ENCODE data around the gene CLPTM1. TPM values are rescaled to one million over a fixed set of nuclear protein-coding genes. Genes with fewer than 3 reads are reported as not detected.

CLPTM1 gene
- total and polyA plus RNA-seq, 2 donors (not counting 1 experiment from before 2014, with no cell fraction given) = 121 to 129 TPM

DNA sequence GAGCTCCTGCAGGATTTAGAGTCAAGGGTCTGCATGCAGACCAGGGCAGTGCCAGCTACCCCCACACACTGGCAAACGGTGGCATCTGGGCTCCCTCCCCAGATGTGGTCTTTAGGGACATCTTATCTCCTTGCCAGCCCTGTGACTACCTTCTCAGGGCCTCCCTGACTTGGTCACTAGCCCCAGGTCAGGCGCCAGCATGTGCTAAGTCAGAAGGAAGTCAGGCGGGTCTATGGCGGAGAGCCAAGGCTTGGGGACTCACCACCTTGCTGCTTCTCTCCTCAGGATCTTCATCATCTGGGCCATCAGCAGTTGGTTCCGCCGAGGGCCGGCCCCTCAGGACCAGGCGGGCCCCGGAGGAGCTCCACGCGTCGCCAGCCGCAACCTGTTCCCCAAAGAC lies 17.6 kb downstream of the CLPTM1 start:
- no peak for DNase-seq
- intact Hi-C loops (cut with micrococcal nuclease) = no loop called here
- Mint-ChIP-seq H3K27me3 (no peaks in the 10 kb centered on the region), H3K9me3 (ENCODE audit: insufficient read depth) (no peaks in the 10 kb centered on the region), H3K4me1 (peaks cover 6% of the 10 kb centered on the region), H3K27ac (no peak overlapping the region), H3K4me3 (no peak overlapping the region)
- peaks cover 48% of the 10 kb centered on the region for H4K20me1 ChIP-seq (ENCODE audit: control insufficient read depth, insufficient read depth, low read length, poor library complexity, severe bottlenecking)
- POLR2A ChIA-PET = no interaction called here
- H3K9ac ChIP-seq (ENCODE audit: low read length) = no peak overlapping the region
- no peak overlapping the region for H3K27ac ChIP-seq (ENCODE audit: low read length in 2 of 2)
- WGBS (ENCODE audit: insufficient coverage) = 96% methylated on average over 13 of the region's 13 CpGs
- peaks cover 55% of the 10 kb centered on the region for H3K79me2 ChIP-seq (ENCODE audit: control insufficient read depth, insufficient read depth, low read length)
- no peak for ATAC-seq (ENCODE audit: low read depth)
- no peak overlapping the region for H3K4me3 ChIP-seq (ENCODE audit: control extremely low read depth in 1 of 5, extremely low read depth in 1 of 5, insufficient read depth in 1 of 5, low read depth in 2 of 5, low read length in 4 of 5)
- H3K4me1 ChIP-seq (ENCODE audit: control insufficient read depth in 2 of 2, insufficient read depth in 2 of 2, low read length in 2 of 2) = peaks cover 4 to 12% of the 10 kb centered on the region in 2 donors
- H3K27me3 ChIP-seq (replicated peaks in 1 of 4; ENCODE audit: control extremely low read depth in 1 of 4, control insufficient read depth in 3 of 4, insufficient read depth in 4 of 4, low read length in 3 of 4) = no peaks in the 10 kb centered on the region
- TF ChIP-seq CTCF (IDR thresholded peaks at IDR 0.05) (no peak), EZH2 (IDR thresholded peaks at IDR 0.05; ENCODE audit: borderline replicate concordance, insufficient read depth, low read depth, low read length, poor library complexity, severe bottlenecking) (no peak)
- CTCF ChIA-PET = no interaction called here
- no peak overlapping the region for H2AFZ ChIP-seq (ENCODE audit: insufficient read depth, low read depth, low read length, poor library complexity, severe bottlenecking)
- no peaks in the 10 kb centered on the region for H3K9me3 ChIP-seq (ENCODE audit: control extremely low read depth in 1 of 3, control insufficient read depth in 2 of 3, insufficient read depth in 1 of 3, low read length in 2 of 3)
- no peak overlapping the region for H3K4me2 ChIP-seq (replicated peaks; ENCODE audit: low read depth, low read length, poor library complexity, severe bottlenecking)
- peaks cover 3 to 71% of the 10 kb centered on the region in 2 experiments for H3K36me3 ChIP-seq (replicated peaks in 1 of 2; ENCODE audit: control extremely low read depth in 1 of 2, control insufficient read depth in 1 of 2, extremely low read depth in 1 of 2, insufficient read depth in 2 of 2, low read length in 1 of 2)

- 95% methylated on average over 20 of the region's 21 CpGs for WGBS (ENCODE audit: insufficient coverage)
- Histone ChIP-seq H3K36me3 (replicated peaks in 1 of 2; ENCODE audit: control extremely low read depth in 1 of 2, control insufficient read depth in 1 of 2, extremely low read depth in 1 of 2, insufficient read depth in 2 of 2, low read length in 1 of 2) (peaks cover 2 to 66% of the 10 kb centered on the region in 2 experiments), H3K9ac (ENCODE audit: low read length) (no peak overlapping the region), H3K4me2 (replicated peaks; ENCODE audit: low read depth, low read length, poor library complexity, severe bottlenecking) (no peak overlapping the region), H3K79me2 (ENCODE audit: control insufficient read depth, insufficient read depth, low read length) (peaks cover 57% of the 10 kb centered on the region), H3K9me3 (ENCODE audit: control extremely low read depth in 1 of 3, control insufficient read depth in 2 of 3, insufficient read depth in 1 of 3, low read length in 2 of 3) (no peaks in the 10 kb centered on the region), H4K20me1 (ENCODE audit: control insufficient read depth, insufficient read depth, low read length, poor library complexity, severe bottlenecking) (peaks cover 39% of the 10 kb centered on the region), H3K4me1 (ENCODE audit: control insufficient read depth in 2 of 2, insufficient read depth in 2 of 2, low read length in 2 of 2) (peaks cover 4 to 12% of the 10 kb centered on the region in 2 donors), H3K27ac (ENCODE audit: low read length in 2 of 2) (no peak overlapping the region), H3K27me3 (replicated peaks in 1 of 4; ENCODE audit: control extremely low read depth in 1 of 4, control insufficient read depth in 3 of 4, insufficient read depth in 4 of 4, low read length in 3 of 4) (no peaks in the 10 kb centered on the region), H2AFZ (ENCODE audit: insufficient read depth, low read depth, low read length, poor library complexity, severe bottlenecking) (no peak overlapping the region), H3K4me3 (ENCODE audit: control extremely low read depth in 1 of 5, extremely low read depth in 1 of 5, insufficient read depth in 1 of 5, low read depth in 2 of 5, low read length in 4 of 5) (no peak overlapping the region)
- ChIA-PET CTCF (interaction anchor here (1.0 to 1.6 kb wide), 4 partner anchors 8 to 78 kb away, joined by 3 read pairs; no protein-coding TSS in a partner anchor), POLR2A (interaction anchor here (0.7 kb wide), 1 partner anchor 13 kb away, joined by 3 read pairs; no protein-coding TSS in a partner anchor)
- TF ChIP-seq CTCF (IDR thresholded peaks at IDR 0.05) (no peak), EZH2 (IDR thresholded peaks at IDR 0.05; ENCODE audit: borderline replicate concordance, insufficient read depth, low read depth, low read length, poor library complexity, severe bottlenecking) (no peak)
- DNase-seq = no peak
- H3K9me3 Mint-ChIP-seq (ENCODE audit: insufficient read depth) = no peaks in the 10 kb centered on the region
- H3K27ac Mint-ChIP-seq = no peak overlapping the region
- intact Hi-C loops (cut with micrococcal nuclease) = no loop called here
- no peaks in the 10 kb centered on the region for H3K27me3 Mint-ChIP-seq
- H3K4me1 Mint-ChIP-seq = peaks cover 6% of the 10 kb centered on the region
- H3K4me3 Mint-ChIP-seq = no peak overlapping the region
- ATAC-seq (ENCODE audit: low read depth) = no peak
Observed at GRCh38 chr19:44973982-44974735, 19.0 kb downstream of the CLPTM1 start.
